K562 (cell line): ENCODE results near the gene SLC5A11. TPM values are rescaled to one million over a fixed set of nuclear protein-coding genes. Genes with fewer than 3 reads are reported as not detected.

Experiments used
- FOXJ2 ChIP-seq: fragments of 200-800 bp; sonication (Bioruptor generic); IDR thresholded peaks from 2 replicates; pipeline ENCODE4 v1.6.1; 2016; ENCODE audit warnings: missing genetic modification characterization, missing compliant biosample characterization
- GATAD2A ChIP-seq: fragments of 450-650 bp; IDR thresholded peaks from 2 replicates; pipeline ENCODE4 v1.6.1; 2017
- LEF1 ChIP-seq: fragments of 450-650 bp; IDR thresholded peaks from 2 replicates; pipeline ENCODE4 v1.6.1; 2016; ENCODE audit warnings: mild to moderate bottlenecking
- NFE2 ChIP-seq: IDR thresholded peaks from 2 replicates; pipeline ENCODE4 v1.6.1; 2014; ENCODE audit warnings: antibody characterized with exemption, low read depth
- NFXL1 ChIP-seq: fragments of 450-650 bp; formaldehyde crosslinking; IDR thresholded peaks from 2 replicates; pipeline ENCODE4 v1.4.0; 2021; ENCODE audit warnings: mild to moderate bottlenecking
- NR2C2 ChIP-seq, 2 experiments: fragments of 200-800 bp in 1 of 2; sonication (Bioruptor generic) in 1 of 2; sonication (generic) in 1 of 2; formaldehyde crosslinking in 1 of 2; IDR thresholded peaks; 2 replicates each; pipeline versions ENCODE4 v1.6.1 to v1.8.0; 2016 to 2022; ENCODE audit warnings: mild to moderate bottlenecking in 1 of 2, missing compliant biosample characterization in 1 of 2, missing genetic modification characterization in 1 of 2, missing genetic modification reagents in 1 of 2
- SMARCC2 ChIP-seq: fragments of 450-650 bp; IDR thresholded peaks from 2 replicates; pipeline ENCODE4 v1.6.1; 2017; ENCODE audit warnings: antibody characterized with exemption, moderate library complexity, mild to moderate bottlenecking, low read depth
- SRSF1 ChIP-seq: fragments of 200-400 bp; formaldehyde crosslinking; IDR thresholded peaks from 2 replicates; pipeline ENCODE4 v1.6.1; 2017; ENCODE audit warnings: mild to moderate bottlenecking, low read depth, low read length, moderate library complexity
- TFAM ChIP-seq: fragments of 250-450 bp; sonication (Bioruptor Pico); conservative IDR thresholded peaks from 2 replicates; pipeline ENCODE4 v1.5.0; 2021; ENCODE audit warnings: mild to moderate bottlenecking, moderate library complexity
- YBX1 ChIP-seq: fragments of 450-650 bp; IDR thresholded peaks from 2 replicates; pipeline ENCODE4 v1.7.1; 2016; ENCODE audit warnings: mild to moderate bottlenecking
- ZBTB26 ChIP-seq: fragments of 450-650 bp; formaldehyde crosslinking; IDR thresholded peaks from 2 replicates; pipeline ENCODE4 v1.4.0; 2022; ENCODE audit warnings: missing genetic modification characterization
- ZC3H11A ChIP-seq: IDR thresholded peaks from 2 replicates; pipeline ENCODE4 v1.6.1; 2012; ENCODE audit warnings: low read depth, low read length, improper control_type of control experiment
- ZFP36 ChIP-seq: fragments of 150-350 bp; IDR thresholded peaks from 2 replicates; pipeline ENCODE4 v1.6.1; 2018; ENCODE audit warnings: low read length, low read depth; ENCODE audit not compliant: partially characterized antibody
- ZNF41 ChIP-seq: fragments of 250-450 bp; sonication (Bioruptor Pico); conservative IDR thresholded peaks from 2 replicates; pipeline ENCODE4 v1.4.0; 2020; ENCODE audit warnings: mild to moderate bottlenecking
- polyA plus RNA-seq, 8 experiments: library from polyadenylated mRNA; depleted of rRNA in 4 of 8; stranded (reverse) in 5 of 8; unstranded in 3 of 8; fragments of >200 nt; fragmentation: Nextera tagmentation in 2 of 8; fragmentation: Illumina TruSeq in 1 of 8; extraction: Ambion mirVana in 2 of 8; extraction: Trizol in 1 of 8; gene quantifications; 2 replicates each; pipeline versions ENCODE4 v1.2.1 to v1.2.3, GENCODE V29; 2011 to 2014; ENCODE audit warnings: inconsistent platforms in 1 of 8, missing spikeins in 1 of 8
- total RNA-seq, 7 experiments: library from RNA; depleted of rRNA in 6 of 7; stranded (reverse); fragments of >200 nt in 6 of 7; fragmentation: Illumina TruSeq in 2 of 7; extraction: Trizol in 2 of 7; gene quantifications; 2 replicates each; pipeline versions ENCODE4 v1.2.1 to v1.2.3, GENCODE V29; 2011 to 2021; ENCODE audit warnings: low replicate concordance in 1 of 7
- TF ChIP-seq, protein P1 (sequence below): fragments of 250-450 bp; sonication (Bioruptor Pico); IDR thresholded peaks from 2 replicates; pipeline ENCODE4 v1.4.0; 2020; ENCODE audit warnings: mild to moderate bottlenecking
- TF ChIP-seq, protein P2 (sequence below): sonication (generic); formaldehyde crosslinking; IDR thresholded peaks from 2 replicates; pipeline ENCODE4 v1.8.0; 2022; ENCODE audit warnings: mild to moderate bottlenecking, missing genetic modification reagents
- TF ChIP-seq, protein P3 (sequence below): sonication (generic); formaldehyde crosslinking; IDR thresholded peaks from 2 replicates; pipeline ENCODE4 v1.8.1; 2022; ENCODE audit warnings: missing genetic modification reagents
- TF ChIP-seq, protein P4 (sequence below): fragments of 450-650 bp; IDR thresholded peaks from 2 replicates; pipeline ENCODE4 v1.6.1; 2016; ENCODE audit warnings: missing biosample characterization, missing genetic modification characterization

Gene SLC5A11
- total and polyA plus RNA-seq, 9 of the 15 experiments (the other 6 are each of a cell fraction or from before 2014, with no cell fraction given), result 0.04 to 0.25 (median 0.11) TPM; not detected in 3

GRCh38 chr16:24844101-24845030 is 1.4 kb upstream of the SLC5A11 start (continued):
- TF ChIP-seq ZBTB26 (no peak), LEF1 (peak; percentile 70), YBX1 (no peak), NFE2 (peak; percentile 99), TFAM (no peak), ZNF41 (CRISPR knock-in tag) (no peak), ZC3H11A (0 out of 2 replicates have a peak, but pooled peaks have one; percentile 33), FOXJ2 (tag) (no peak), SRSF1 (no peak), NR2C2 (CRISPR knock-in tag; IDR thresholded peaks at IDR 0.05) (no peak), NR2C2 (tag; IDR thresholded peaks at IDR 0.05) (peak; percentile 53; the same call in 1 of the 2 replicates), NFXL1 (CRISPR knock-in tag) (no peak), GATAD2A (peak; percentile 80), ZFP36 (no peak), SMARCC2 (peak; percentile 92)
- TF ChIP-seq, protein P1, sequence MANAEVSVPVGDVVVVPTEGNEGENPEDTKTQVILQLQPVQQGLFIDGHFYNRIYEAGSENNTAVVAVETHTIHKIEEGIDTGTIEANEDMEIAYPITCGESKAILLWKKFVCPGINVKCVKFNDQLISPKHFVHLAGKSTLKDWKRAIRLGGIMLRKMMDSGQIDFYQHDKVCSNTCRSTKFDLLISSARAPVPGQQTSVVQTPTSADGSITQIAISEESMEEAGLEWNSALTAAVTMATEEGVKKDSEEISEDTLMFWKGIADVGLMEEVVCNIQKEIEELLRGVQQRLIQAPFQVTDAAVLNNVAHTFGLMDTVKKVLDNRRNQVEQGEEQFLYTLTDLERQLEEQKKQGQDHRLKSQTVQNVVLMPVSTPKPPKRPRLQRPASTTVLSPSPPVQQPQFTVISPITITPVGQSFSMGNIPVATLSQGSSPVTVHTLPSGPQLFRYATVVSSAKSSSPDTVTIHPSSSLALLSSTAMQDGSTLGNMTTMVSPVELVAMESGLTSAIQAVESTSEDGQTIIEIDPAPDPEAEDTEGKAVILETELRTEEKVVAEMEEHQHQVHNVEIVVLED (CRISPR knock-in tag), result no peak
- TF ChIP-seq, protein P2, sequence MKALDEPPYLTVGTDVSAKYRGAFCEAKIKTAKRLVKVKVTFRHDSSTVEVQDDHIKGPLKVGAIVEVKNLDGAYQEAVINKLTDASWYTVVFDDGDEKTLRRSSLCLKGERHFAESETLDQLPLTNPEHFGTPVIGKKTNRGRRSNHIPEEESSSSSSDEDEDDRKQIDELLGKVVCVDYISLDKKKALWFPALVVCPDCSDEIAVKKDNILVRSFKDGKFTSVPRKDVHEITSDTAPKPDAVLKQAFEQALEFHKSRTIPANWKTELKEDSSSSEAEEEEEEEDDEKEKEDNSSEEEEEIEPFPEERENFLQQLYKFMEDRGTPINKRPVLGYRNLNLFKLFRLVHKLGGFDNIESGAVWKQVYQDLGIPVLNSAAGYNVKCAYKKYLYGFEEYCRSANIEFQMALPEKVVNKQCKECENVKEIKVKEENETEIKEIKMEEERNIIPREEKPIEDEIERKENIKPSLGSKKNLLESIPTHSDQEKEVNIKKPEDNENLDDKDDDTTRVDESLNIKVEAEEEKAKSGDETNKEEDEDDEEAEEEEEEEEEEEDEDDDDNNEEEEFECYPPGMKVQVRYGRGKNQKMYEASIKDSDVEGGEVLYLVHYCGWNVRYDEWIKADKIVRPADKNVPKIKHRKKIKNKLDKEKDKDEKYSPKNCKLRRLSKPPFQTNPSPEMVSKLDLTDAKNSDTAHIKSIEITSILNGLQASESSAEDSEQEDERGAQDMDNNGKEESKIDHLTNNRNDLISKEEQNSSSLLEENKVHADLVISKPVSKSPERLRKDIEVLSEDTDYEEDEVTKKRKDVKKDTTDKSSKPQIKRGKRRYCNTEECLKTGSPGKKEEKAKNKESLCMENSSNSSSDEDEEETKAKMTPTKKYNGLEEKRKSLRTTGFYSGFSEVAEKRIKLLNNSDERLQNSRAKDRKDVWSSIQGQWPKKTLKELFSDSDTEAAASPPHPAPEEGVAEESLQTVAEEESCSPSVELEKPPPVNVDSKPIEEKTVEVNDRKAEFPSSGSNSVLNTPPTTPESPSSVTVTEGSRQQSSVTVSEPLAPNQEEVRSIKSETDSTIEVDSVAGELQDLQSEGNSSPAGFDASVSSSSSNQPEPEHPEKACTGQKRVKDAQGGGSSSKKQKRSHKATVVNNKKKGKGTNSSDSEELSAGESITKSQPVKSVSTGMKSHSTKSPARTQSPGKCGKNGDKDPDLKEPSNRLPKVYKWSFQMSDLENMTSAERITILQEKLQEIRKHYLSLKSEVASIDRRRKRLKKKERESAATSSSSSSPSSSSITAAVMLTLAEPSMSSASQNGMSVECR (CRISPR knock-in tag), result no peak
- TF ChIP-seq, protein P3, sequence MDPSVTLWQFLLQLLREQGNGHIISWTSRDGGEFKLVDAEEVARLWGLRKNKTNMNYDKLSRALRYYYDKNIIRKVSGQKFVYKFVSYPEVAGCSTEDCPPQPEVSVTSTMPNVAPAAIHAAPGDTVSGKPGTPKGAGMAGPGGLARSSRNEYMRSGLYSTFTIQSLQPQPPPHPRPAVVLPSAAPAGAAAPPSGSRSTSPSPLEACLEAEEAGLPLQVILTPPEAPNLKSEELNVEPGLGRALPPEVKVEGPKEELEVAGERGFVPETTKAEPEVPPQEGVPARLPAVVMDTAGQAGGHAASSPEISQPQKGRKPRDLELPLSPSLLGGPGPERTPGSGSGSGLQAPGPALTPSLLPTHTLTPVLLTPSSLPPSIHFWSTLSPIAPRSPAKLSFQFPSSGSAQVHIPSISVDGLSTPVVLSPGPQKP (CRISPR knock-in tag), result no peak
- TF ChIP-seq, protein P4, sequence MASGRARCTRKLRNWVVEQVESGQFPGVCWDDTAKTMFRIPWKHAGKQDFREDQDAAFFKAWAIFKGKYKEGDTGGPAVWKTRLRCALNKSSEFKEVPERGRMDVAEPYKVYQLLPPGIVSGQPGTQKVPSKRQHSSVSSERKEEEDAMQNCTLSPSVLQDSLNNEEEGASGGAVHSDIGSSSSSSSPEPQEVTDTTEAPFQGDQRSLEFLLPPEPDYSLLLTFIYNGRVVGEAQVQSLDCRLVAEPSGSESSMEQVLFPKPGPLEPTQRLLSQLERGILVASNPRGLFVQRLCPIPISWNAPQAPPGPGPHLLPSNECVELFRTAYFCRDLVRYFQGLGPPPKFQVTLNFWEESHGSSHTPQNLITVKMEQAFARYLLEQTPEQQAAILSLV (tag), result no peak
